Omental fat pad (tissue), 4 donors: ENCODE measurements around the gene PPIL3. TPM values are rescaled to one million over a fixed set of nuclear protein-coding genes. Genes with fewer than 3 reads are reported as not detected.

Experiments
- ATAC-seq: fragments of 150-250 bp; one replicate; pipeline ENCODE4 v1.9.1; 2016; ENCODE audit warnings: mild to moderate bottlenecking, moderate library complexity; ENCODE audit not compliant: low FRiP score
- DNase-seq: peaks from one replicate; pipeline ENCODE4 v3.0.0-alpha.2; 2019; ENCODE audit warnings: low spot score
- CTCF ChIP-seq, 3 donors: fragments of 450-650 bp; IDR thresholded peaks; one replicate each; pipeline ENCODE4 v1.5.1; 2016 to 2017; ENCODE audit warnings: antibody characterized with exemption in 3 of 3, mild to moderate bottlenecking in 3 of 3, moderate library complexity in 2 of 3
- total RNA-seq, 4 donors: library from RNA; depleted of rRNA; stranded (reverse); fragments of >200 nt; gene quantifications; one replicate each; pipeline ENCODE4 v1.1.0, GENCODE V29; 2016

Gene PPIL3
- total RNA-seq, 4 donors from 2014 or later, result 14.7 to 39.6 (median 27.1) TPM

DNA sequence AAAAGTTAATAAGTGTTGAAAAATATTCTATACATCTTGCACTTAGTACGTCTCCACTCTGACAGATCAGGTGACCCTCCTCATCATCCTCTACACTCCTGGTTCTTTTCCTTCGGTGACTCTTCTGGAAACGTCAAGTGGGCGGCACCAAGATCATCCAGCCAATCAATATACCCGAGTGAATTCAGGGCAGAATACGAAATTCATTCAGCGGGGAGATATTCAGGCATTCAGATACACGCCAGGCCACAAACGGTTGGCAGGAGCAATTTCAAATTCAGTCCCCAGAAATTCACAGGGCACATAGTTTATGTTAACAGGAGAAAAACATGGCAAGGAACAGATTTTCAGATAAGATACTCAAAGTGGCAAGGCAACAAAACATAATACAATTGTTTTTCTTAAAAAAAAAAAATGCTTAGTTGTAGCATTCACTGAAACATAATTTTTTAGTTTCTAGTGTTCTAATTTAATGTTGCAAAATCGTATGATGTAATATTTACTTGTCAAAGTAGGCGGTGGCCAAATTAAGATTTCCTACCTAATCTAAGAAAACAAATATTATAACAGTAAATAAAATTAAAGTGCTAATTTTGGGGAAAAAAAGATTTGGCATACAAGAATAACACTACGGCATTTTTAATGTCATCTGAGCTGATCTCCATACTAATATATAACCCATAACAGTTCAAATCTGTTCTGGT, 28.6 kb downstream of the PPIL3 start:
- ATAC-seq (no peak), DNase-seq (no peak)

DNA sequence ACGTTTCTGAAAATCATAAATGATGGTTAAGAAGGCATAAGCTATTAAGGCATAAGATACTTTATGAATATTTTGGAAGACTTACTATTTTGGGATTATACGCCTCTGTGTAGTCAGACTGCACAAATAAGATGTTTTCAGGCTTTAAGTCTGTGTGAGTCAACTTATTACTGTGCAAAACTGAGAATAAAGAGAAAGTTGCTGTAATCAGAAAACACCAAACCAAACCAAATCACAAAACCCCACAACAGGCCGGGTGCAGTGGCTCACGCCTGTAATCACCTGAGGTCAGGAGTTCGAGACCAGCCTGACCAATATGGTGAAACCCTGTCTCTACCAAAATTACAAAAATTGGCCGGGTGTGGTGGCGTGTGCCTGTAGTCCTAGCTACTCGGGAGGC, 32.1 kb downstream of the PPIL3 start:
- TF ChIP-seq CTCF (IDR thresholded peaks at IDR 0.05), result no peak
- no peak for DNase-seq
- ATAC-seq, result no peak

More for the DNA sequence above, 28.6 kb downstream of the PPIL3 start:
- TF ChIP-seq CTCF (IDR thresholded peaks at IDR 0.05), result no peak

- no peak for ATAC-seq
- TF ChIP-seq CTCF (IDR thresholded peaks at IDR 0.05), result no peak
- DNase-seq, result no peak
Observed at GRCh38 chr2:200852605-200853004, 36.3 kb downstream of the PPIL3 start.

GRCh38 chr2:200851398-200852248, 37.3 kb downstream of the PPIL3 start:
- DNase-seq, result no peak
- no peak for ATAC-seq
- no peak for TF ChIP-seq CTCF (IDR thresholded peaks at IDR 0.05)

DNA sequence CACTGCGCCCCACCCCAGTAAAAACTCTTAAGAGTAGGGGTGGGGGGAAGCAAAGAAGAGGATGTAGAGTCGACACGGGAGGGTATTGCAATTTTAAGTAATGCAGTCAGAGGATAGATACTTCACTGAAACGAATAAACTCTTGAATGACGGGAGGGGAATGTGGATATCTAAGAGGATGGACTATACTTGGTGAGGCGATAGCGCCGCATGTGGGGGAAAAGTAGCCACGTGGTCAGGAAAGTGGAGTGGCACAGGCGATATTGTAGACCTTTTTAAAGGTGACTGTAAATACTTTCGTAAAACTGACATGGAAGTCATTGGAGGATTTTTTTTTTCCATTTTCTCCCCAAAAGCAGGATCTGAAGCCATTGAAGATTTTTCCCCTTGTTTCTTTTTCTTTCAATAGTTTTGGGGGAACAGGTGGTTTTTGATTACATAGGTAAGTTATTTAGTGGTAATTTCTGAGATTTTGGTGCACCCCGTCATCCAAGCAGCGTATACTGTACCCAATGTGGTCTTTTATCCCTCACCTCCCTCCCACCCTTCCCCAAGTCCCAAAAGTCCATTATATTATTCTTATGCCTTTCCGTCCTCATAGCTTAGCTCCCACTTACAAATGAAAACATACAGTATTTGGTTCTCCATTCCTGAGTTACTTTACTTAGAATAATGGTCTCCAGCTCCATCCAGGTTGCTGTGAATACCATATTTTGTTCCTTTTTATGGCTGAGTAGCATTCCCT, 38.2 kb downstream of the PPIL3 start:
- ATAC-seq, result no peak
- TF ChIP-seq CTCF (IDR thresholded peaks at IDR 0.05), result no peak
- no peak for DNase-seq

DNA sequence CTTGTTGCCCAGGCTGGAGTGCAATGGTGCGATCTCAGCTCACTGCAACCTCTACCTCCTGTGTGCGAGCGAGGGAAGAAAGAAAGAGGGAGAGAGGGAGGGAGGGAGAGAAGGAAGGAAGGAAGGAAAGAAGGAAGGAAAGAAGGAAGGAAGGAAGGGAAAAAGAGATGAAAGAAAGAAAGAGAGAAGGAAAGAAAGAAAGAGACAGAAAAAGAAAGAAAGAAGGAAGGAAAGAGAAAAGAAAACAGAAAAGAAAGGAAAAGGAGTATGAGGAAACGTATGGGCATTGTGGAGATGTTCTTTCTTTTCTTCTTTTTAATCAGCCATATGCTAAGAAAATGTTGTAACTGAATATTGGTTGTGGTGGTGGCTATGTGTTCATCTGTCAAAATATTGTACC, 40.9 kb downstream of the PPIL3 start:
- no peak for DNase-seq
- no peak for ATAC-seq
- no peak for TF ChIP-seq CTCF (IDR thresholded peaks at IDR 0.05)
